Measurements from ENCODE around the gene MAP3K6. TPM values are rescaled to one million over a fixed set of nuclear protein-coding genes. Genes with fewer than 3 reads are reported as not detected.

Gene MAP3K6
- polyA plus RNA-seq, 2 of the 4 experiments (the other 2 are of a cell fraction), result 3.6 to 8.5 TPM

- ChIA-PET CTCF (interaction anchor here (0.8 to 11.8 kb wide), 2 partner anchors 23 to 276 kb away, joined by 4 to 134 read pairs; no protein-coding TSS in a partner anchor), POLR2A (no interaction called here)
- no peaks in the 10 kb centered on the region for H3K9me3 ChIP-seq
- H3K4me1 ChIP-seq, result no peaks in the 10 kb centered on the region
- DNase-seq (ENCODE audit: low read depth in 1 of 2, low spot score in 1 of 2) (no peak), FAIRE-seq (no peak), ATAC-seq (no peak)
- WGBS (ENCODE audit: missing lambda C conversion rate), result 87% methylated on average over 3 of the region's 8 CpGs
- no peak overlapping the region for H3K4me3 ChIP-seq
- no peak overlapping the region for H3K27ac ChIP-seq
- H3K4me2 ChIP-seq, result no peak overlapping the region
- TF ChIP-seq ESRRA (IDR thresholded peaks at IDR 0.05; ENCODE audit: borderline replicate concordance, low read length) (no peak), RFX5 (IDR thresholded peaks at IDR 0.05) (no peak), FOSB (CRISPR knock-in tag; IDR thresholded peaks at IDR 0.05) (no peak), E2F6 (IDR thresholded peaks at IDR 0.05; ENCODE audit: borderline replicate concordance, low read depth) (no peak), RNF2 (IDR thresholded peaks at IDR 0.05; ENCODE audit: borderline replicate concordance, low read depth) (no peak), EHMT2 (IDR thresholded peaks at IDR 0.05; ENCODE audit: low read depth) (no peak), BCL3 (IDR thresholded peaks at IDR 0.05) (no peak), ZFP36 (IDR thresholded peaks at IDR 0.05; ENCODE audit: borderline replicate concordance, partially characterized antibody) (no peak), USF2 (IDR thresholded peaks at IDR 0.05) (no peak), MAZ (IDR thresholded peaks at IDR 0.05; ENCODE audit: borderline replicate concordance, low read depth, low read length) (no peak), NPAS2 (CRISPR knock-in tag; IDR thresholded peaks at IDR 0.05; ENCODE audit: borderline replicate concordance) (no peak), MAFK (IDR thresholded peaks at IDR 0.05; ENCODE audit: partially characterized antibody) (no peak), JUN (IDR thresholded peaks at IDR 0.05) (no peak), FOSL2 (IDR thresholded peaks at IDR 0.05) (no peak), FOSL2 (CRISPR knock-in tag; IDR thresholded peaks at IDR 0.05) (no peak), POLR2A (IDR thresholded peaks at IDR 0.05; ENCODE audit: low read length) (no peak), CEBPB (IDR thresholded peaks at IDR 0.05) (no peak), GATA3 (IDR thresholded peaks at IDR 0.05; ENCODE audit: borderline replicate concordance) (no peak), NFE2L2 (conservative IDR thresholded peaks at IDR 0.05; ENCODE audit: low read length) (no peak)
Measured at GRCh38 chr1:27330786-27331185, 36.0 kb downstream of the MAP3K6 start.

GRCh38 chr1:27327964-27328363 lies 38.8 kb downstream of the MAP3K6 start:
- CTCF ChIA-PET, result interaction anchor here (0.6 to 2.5 kb wide), 4 partner anchors 20 to 279 kb away, joined by 3 to 16 read pairs (median 3); partner anchors contain the start of gene MAP3K6
- H3K9me3 ChIP-seq, result no peaks in the 10 kb centered on the region
- no peak overlapping the region for H3K4me3 ChIP-seq
- peaks cover 8% of the 10 kb centered on the region; the same call in 2 of the 3 replicates for H3K4me1 ChIP-seq
- FAIRE-seq (no peak), DNase-seq (ENCODE audit: low read depth in 1 of 2, low spot score in 1 of 2) (no peak), ATAC-seq (no peak)
- H3K4me2 ChIP-seq, result no peak overlapping the region
- 87% methylated on average over 5 of the region's 5 CpGs for WGBS (ENCODE audit: missing lambda C conversion rate)
- no peak overlapping the region for H3K27ac ChIP-seq
- POLR2A ChIA-PET, result no interaction called here
- TF ChIP-seq HEYL (CRISPR knock-in tag; IDR thresholded peaks at IDR 0.05) (no peak), ZSCAN20 (CRISPR knock-in tag; IDR thresholded peaks at IDR 0.05) (no peak), NPAS2 (CRISPR knock-in tag; IDR thresholded peaks at IDR 0.05; ENCODE audit: borderline replicate concordance) (no peak), PHF8 (IDR thresholded peaks at IDR 0.05; ENCODE audit: borderline replicate concordance, low read depth) (no peak), BHLHE40 (IDR thresholded peaks at IDR 0.05; ENCODE audit: low read depth, low read length) (no peak), CHD4 (IDR thresholded peaks at IDR 0.05; ENCODE audit: borderline replicate concordance) (no peak), MAZ (IDR thresholded peaks at IDR 0.05; ENCODE audit: borderline replicate concordance, low read depth, low read length) (no peak), BCL3 (IDR thresholded peaks at IDR 0.05) (no peak), TP53 (CRISPR knock-in tag; IDR thresholded peaks at IDR 0.05) (no peak), HMGXB4 (CRISPR knock-in tag; IDR thresholded peaks at IDR 0.05; ENCODE audit: borderline replicate concordance) (no peak), RFX5 (IDR thresholded peaks at IDR 0.05) (no peak), USF2 (IDR thresholded peaks at IDR 0.05) (no peak), E2F6 (IDR thresholded peaks at IDR 0.05; ENCODE audit: borderline replicate concordance, low read depth) (no peak), MYC (IDR thresholded peaks at IDR 0.05; ENCODE audit: borderline replicate concordance, low read length) (no peak), HOXB5 (CRISPR knock-in tag; IDR thresholded peaks at IDR 0.05) (no peak), FOXS1 (CRISPR knock-in tag; IDR thresholded peaks at IDR 0.05) (no peak), CHD2 (IDR thresholded peaks at IDR 0.05; ENCODE audit: low read length, partially characterized antibody) (no peak)
